ENCODE data around the gene P2RY6. TPM values are rescaled to one million over a fixed set of nuclear protein-coding genes. Genes with fewer than 3 reads are reported as not detected.

P2RY6 gene
- total RNA-seq, 1 donor from 2014 or later, result 3.0 TPM

- TF ChIP-seq CTCF (conservative IDR thresholded peaks at IDR 0.05), result no peak
- H3K27ac Mint-ChIP-seq, result peak overlapping the region; percentile 71
- peak overlapping the region; percentile 67 for H3K4me3 Mint-ChIP-seq
- H3K9me3 Mint-ChIP-seq, result no peaks in the 10 kb centered on the region
- H3K4me1 Mint-ChIP-seq (ENCODE audit: unreplicated experiment), result peaks cover 36% of the 10 kb centered on the region
- no peak for DNase-seq (ENCODE audit: extremely low spot score, unreplicated experiment)
- no peaks in the 10 kb centered on the region for H3K27me3 Mint-ChIP-seq
- H3K36me3 Mint-ChIP-seq, result no peaks in the 10 kb centered on the region
Measured at GRCh38 chr11:73275381-73275750, 3.2 kb downstream of the P2RY6 start.

- Mint-ChIP-seq H3K4me3 (no peak overlapping the region), H3K27me3 (peaks cover 4% of the 10 kb centered on the region), H3K4me1 (ENCODE audit: unreplicated experiment) (peaks cover 26% of the 10 kb centered on the region), H3K36me3 (no peaks in the 10 kb centered on the region), H3K27ac (no peak overlapping the region), H3K9me3 (no peaks in the 10 kb centered on the region)
- no peak for DNase-seq (ENCODE audit: extremely low spot score, unreplicated experiment)
- TF ChIP-seq CTCF (conservative IDR thresholded peaks at IDR 0.05), result no peak
Measured at GRCh38 chr11:73277467-73277866, 5.3 kb downstream of the P2RY6 start.

GRCh38 chr11:73280626-73281025 is 8.5 kb downstream of the P2RY6 start:
- Mint-ChIP-seq H3K36me3 (no peaks in the 10 kb centered on the region), H3K4me3 (no peak overlapping the region), H3K27me3 (peaks cover 4% of the 10 kb centered on the region), H3K4me1 (ENCODE audit: unreplicated experiment) (peaks cover 15% of the 10 kb centered on the region), H3K27ac (peak overlapping the region; percentile 59), H3K9me3 (no peaks in the 10 kb centered on the region)
- TF ChIP-seq CTCF (conservative IDR thresholded peaks at IDR 0.05), result no peak
- no peak for DNase-seq (ENCODE audit: extremely low spot score, unreplicated experiment)

- Mint-ChIP-seq H3K4me3 (no peak overlapping the region), H3K9me3 (no peaks in the 10 kb centered on the region), H3K27ac (no peak overlapping the region), H3K27me3 (peaks cover 4% of the 10 kb centered on the region), H3K4me1 (ENCODE audit: unreplicated experiment) (peaks cover 15% of the 10 kb centered on the region), H3K36me3 (no peaks in the 10 kb centered on the region)
- DNase-seq (ENCODE audit: extremely low spot score, unreplicated experiment), result no peak
- TF ChIP-seq CTCF (conservative IDR thresholded peaks at IDR 0.05), result no peak
Measured at GRCh38 chr11:73281201-73281741, 9.1 kb downstream of the P2RY6 start.

GRCh38 chr11:73281796-73282660 is 9.9 kb downstream of the P2RY6 start:
- peaks cover 4% of the 10 kb centered on the region for H3K27me3 Mint-ChIP-seq
- no peak overlapping the region for H3K27ac Mint-ChIP-seq
- no peaks in the 10 kb centered on the region for H3K9me3 Mint-ChIP-seq
- H3K36me3 Mint-ChIP-seq, result no peaks in the 10 kb centered on the region
- DNase-seq (ENCODE audit: extremely low spot score, unreplicated experiment), result no peak
- H3K4me1 Mint-ChIP-seq (ENCODE audit: unreplicated experiment), result peaks cover 21% of the 10 kb centered on the region
- H3K4me3 Mint-ChIP-seq, result no peak overlapping the region
- TF ChIP-seq CTCF (conservative IDR thresholded peaks at IDR 0.05), result no peak
